Testis (tissue), 3 donors: Measurements from ENCODE around the gene PDE6A. TPM values are rescaled to one million over a fixed set of nuclear protein-coding genes. Genes with fewer than 3 reads are reported as not detected.

Experiments used
- DNase-seq: peaks from one replicate; pipeline ENCODE4 v3.0.0-alpha.2; 2019
- H3K27ac ChIP-seq, 2 donors: fragments of 200-600 bp; sonication (generic); one replicate each; pipeline ENCODE4 v1.5.1; 2019
- H3K27me3 ChIP-seq: fragments of 200-600 bp; sonication (generic); one replicate; pipeline ENCODE4 v1.5.1; 2019
- H3K36me3 ChIP-seq: fragments of 200-600 bp; sonication (generic); one replicate; pipeline ENCODE4 v1.5.1; 2017; ENCODE audit warnings: low read depth; ENCODE audit errors: missing control alignments
- H3K4me1 ChIP-seq: fragments of 200-600 bp; sonication (generic); one replicate; pipeline ENCODE4 v1.5.1; 2019
- H3K4me3 ChIP-seq, 2 donors: fragments of 200-600 bp; sonication (generic); one replicate each; pipeline ENCODE4 v1.5.1; 2017 to 2019
- H3K9me3 ChIP-seq: fragments of 200-600 bp; sonication (generic); one replicate; pipeline ENCODE4 v1.5.1; 2017
- CTCF ChIP-seq, 3 experiments: fragments of 450-650 bp in 2 of 3; fragments of 200-600 bp in 1 of 3; sonication (generic) in 1 of 3; IDR thresholded peaks; one replicate each; pipeline ENCODE4 v1.5.1; 2016 to 2019; ENCODE audit warnings: antibody characterized with exemption in 3 of 3, mild to moderate bottlenecking in 2 of 3, moderate library complexity in 1 of 3
- POLR2A ChIP-seq: fragments of 450-650 bp; IDR thresholded peaks from one replicate; pipeline ENCODE4 v1.6.1; 2017; ENCODE audit warnings: antibody characterized with exemption, mild to moderate bottlenecking, moderate library complexity
- WGBS, 2 donors: methylation state at CpG; one replicate each; pipeline ENCODE4 v1.1.5; 2018; 5-methylcytosine and 5-hydroxymethylcytosine counted together
- intact Hi-C: fragments of 100-400 bp; cut with DNase I; formaldehyde crosslinking; loops from one replicate; pipeline ENCODE4 v1.15.1; 2023; ENCODE audit warnings: low total_unique reads
- polyA plus RNA-seq: library from polyadenylated mRNA; stranded (reverse); fragments of 350-450 nt; fragmentation: Illumina TruSeq; extraction: RNeasy Lipid Tissue Mini Kit (QIAGEN cat#74804); gene quantifications from one replicate; pipeline ENCODE4 v1.2.3, GENCODE V29; 2014; ENCODE audit warnings: low read depth, low replicate concordance; ENCODE audit not compliant: insufficient read depth
- total RNA-seq, 2 donors: library from RNA; depleted of rRNA; stranded (reverse); fragments of >200 nt; gene quantifications; one replicate each; pipeline ENCODE4 v1.2.3, GENCODE V29; 2016

Gene PDE6A
- total and polyA plus RNA-seq, 3 donors from 2014 or later: 2.9 to 4.6 (median 3.2) TPM

- Histone ChIP-seq H3K9me3 (no peaks in the 10 kb centered on the region), H3K27ac (no peak overlapping the region), H3K4me1 (no peaks in the 10 kb centered on the region), H3K36me3 (no peaks in the 10 kb centered on the region), H3K4me3 (no peak overlapping the region), H3K27me3 (no peaks in the 10 kb centered on the region)
- intact Hi-C loops: no loop called here
- 66 to 83% methylated on average over 7 of the region's 7 CpGs for WGBS, 2 donors
- TF ChIP-seq CTCF (IDR thresholded peaks at IDR 0.05) (no peak), POLR2A (no peak)
- no peak for DNase-seq
Observed at GRCh38 chr5:149916334-149917072, 28.1 kb downstream of the PDE6A start.

DNA sequence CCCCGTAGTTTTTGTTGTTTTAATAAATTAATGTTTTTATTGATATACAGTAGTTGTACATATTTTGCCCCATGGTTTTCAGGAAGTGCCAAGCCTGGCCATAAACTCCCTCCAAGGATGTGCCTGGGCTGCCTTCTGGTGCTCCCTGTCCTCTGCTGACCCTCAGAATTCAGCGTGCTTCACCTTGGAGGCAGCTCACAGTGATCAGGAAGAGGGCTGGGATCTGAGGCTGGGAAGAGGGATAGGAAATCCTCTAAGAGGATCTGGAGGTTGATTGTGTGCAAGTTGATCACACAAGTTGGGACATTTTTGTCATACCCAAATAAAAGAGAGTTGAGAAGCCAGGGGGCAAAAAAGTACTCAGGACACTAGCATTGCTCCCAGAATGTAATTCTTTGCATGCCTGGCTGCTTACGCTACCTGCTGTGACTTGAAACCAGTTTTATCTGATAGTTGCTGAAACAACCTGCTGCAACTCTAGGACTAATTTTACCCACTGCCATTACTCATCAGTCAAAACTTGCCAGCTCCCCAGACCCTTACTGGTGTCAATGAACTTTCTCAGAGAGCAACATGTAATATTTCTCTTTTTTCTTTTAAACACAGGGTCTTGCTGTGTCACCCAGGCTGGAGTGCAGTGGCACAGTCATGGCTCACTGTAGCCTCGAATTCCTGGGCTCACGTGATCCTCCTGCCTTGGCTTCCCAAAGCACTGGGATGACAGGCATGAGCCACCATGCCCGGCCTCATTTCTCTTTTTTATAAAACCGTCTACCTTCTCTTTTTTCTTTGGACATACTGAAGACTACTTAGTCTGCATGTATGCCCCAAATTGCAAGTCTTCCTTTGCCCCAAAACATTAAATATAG is 29.0 kb downstream of the PDE6A start:
- WGBS, 2 donors: 86 to 93% methylated on average over 7 of the region's 7 CpGs
- DNase-seq: no peak

GRCh38 chr5:149913436-149914419 is 30.9 kb downstream of the PDE6A start:
- Histone ChIP-seq H3K4me3 (no peak overlapping the region), H3K36me3 (no peaks in the 10 kb centered on the region), H3K27me3 (no peaks in the 10 kb centered on the region), H3K27ac (no peak overlapping the region), H3K9me3 (no peaks in the 10 kb centered on the region), H3K4me1 (no peaks in the 10 kb centered on the region)
- WGBS, 2 donors: 79 to 85% methylated on average over 7 of the region's 7 CpGs
- intact Hi-C loops: no loop called here
- TF ChIP-seq CTCF (IDR thresholded peaks at IDR 0.05): no peak
- TF ChIP-seq POLR2A: no peak
- DNase-seq: no peak

More for the DNA sequence above, 29.0 kb downstream of the PDE6A start:
- Histone ChIP-seq H3K9me3 (no peaks in the 10 kb centered on the region), H3K4me3 (no peak overlapping the region), H3K27me3 (no peaks in the 10 kb centered on the region), H3K4me1 (no peaks in the 10 kb centered on the region), H3K27ac (no peak overlapping the region), H3K36me3 (no peaks in the 10 kb centered on the region)
- intact Hi-C loops: no loop called here
- TF ChIP-seq CTCF (IDR thresholded peaks at IDR 0.05): no peak
- no peak for TF ChIP-seq POLR2A

DNA sequence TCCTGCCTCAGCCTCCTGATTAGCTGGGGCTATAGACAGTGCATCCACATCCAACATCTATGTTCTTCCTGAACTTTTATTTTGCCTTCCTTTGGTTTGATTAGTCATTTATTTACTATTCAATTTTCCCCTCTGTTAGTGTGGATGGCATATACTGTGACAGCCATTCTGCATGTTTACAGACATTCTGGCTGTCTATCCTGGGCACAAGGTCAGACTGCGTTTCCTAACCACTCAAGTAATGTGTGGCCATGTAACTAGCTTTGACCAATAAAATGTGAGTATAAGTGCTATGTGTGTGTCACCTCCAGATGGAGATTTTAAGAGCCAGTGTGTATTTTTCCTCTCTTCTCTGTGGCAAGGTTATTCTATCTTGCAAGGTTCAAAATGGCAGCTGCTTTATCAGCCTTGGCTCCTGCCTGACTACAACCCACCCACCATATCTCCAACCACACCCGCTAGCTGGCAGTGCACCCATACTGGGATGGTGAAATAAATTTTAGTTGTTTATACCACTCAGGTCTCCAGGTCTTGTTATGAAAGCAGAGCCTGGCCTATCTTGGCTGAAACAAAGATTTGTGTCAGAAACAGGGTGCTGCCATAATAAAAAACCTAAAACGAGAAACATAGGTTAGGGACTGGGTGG is 32.2 kb downstream of the PDE6A start:
- intact Hi-C loops: no loop called here

More for the DNA sequence above, 32.2 kb downstream of the PDE6A start:
- DNase-seq: no peak
- H3K9me3 ChIP-seq: no peaks in the 10 kb centered on the region
- no peak overlapping the region for H3K27ac ChIP-seq
- no peak overlapping the region for H3K4me3 ChIP-seq
- TF ChIP-seq POLR2A (no peak), CTCF (IDR thresholded peaks at IDR 0.05) (no peak)
- no peaks in the 10 kb centered on the region for H3K27me3 ChIP-seq
- H3K4me1 ChIP-seq: no peaks in the 10 kb centered on the region
- WGBS, 2 donors: 81 to 86% methylated on average over 3 of the region's 3 CpGs
- H3K36me3 ChIP-seq: no peaks in the 10 kb centered on the region
